Fibroblast of peridontal ligament (primary cell): ENCODE data around the gene RSAD2.

Experiments used
- DNase-seq: peaks from one replicate; pipeline ENCODE4 v3.0.0-alpha.2; 2010; ENCODE audit errors: extremely low read depth

RSAD2 gene

DNA sequence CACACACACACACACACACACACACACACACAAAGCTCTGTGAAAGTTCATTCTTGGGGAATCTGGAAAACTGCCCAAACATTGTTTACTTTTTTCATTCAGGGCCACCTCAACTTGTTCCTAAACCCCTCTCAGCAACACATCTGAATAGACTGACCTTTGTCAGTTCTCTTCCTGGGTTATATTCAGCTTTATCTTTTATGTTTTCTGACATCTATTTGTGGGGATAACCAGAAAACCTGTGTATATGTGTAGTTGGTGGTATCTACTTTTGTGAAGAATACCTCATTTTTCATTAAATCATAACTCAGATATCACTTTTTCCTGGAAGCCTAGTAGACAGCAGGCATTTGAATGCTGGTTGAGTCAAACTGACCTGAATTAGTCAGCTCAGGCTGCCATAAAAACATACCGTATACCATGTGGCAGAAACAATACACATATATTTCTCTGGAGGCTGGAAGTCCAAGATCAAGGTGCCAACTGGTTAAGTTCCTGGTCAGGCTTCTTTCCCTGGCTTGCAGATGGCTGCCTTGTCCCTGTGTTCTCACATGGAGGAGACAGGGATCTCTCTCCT, 28.7 kb downstream of the RSAD2 start:
- no peak for DNase-seq

- no peak for DNase-seq
Measured at GRCh38 chr2:6908291-6908690, 30.7 kb downstream of the RSAD2 start.

GRCh38 chr2:6909431-6910385, 32.1 kb downstream of the RSAD2 start:
- DNase-seq = no peak

DNA sequence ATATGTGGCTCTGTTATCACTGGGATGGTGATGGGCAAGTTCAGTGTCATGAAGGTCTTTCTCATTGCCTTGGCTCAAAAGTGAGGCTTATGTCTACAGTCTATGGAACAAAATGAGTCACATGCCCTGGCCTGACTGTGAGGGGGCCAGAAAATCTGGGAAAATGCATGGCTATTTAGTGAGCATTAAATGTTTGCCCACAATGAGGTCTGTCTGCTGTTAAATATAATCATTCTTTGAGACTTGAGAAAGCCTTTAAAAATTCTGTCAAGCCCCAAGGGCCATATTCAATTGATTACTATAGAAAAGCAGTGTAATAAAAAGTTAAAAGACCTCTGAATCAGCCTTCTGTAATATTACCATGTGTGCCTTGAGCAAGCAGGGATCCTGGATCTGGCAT, 34.1 kb downstream of the RSAD2 start:
- no peak for DNase-seq

GRCh38 chr2:6913415-6914157, 36.0 kb downstream of the RSAD2 start:
- no peak for DNase-seq

GRCh38 chr2:6914828-6915227, 37.3 kb downstream of the RSAD2 start:
- no peak for DNase-seq

- no peak for DNase-seq
Measured at GRCh38 chr2:6915399-6915798, 37.8 kb downstream of the RSAD2 start.

DNA sequence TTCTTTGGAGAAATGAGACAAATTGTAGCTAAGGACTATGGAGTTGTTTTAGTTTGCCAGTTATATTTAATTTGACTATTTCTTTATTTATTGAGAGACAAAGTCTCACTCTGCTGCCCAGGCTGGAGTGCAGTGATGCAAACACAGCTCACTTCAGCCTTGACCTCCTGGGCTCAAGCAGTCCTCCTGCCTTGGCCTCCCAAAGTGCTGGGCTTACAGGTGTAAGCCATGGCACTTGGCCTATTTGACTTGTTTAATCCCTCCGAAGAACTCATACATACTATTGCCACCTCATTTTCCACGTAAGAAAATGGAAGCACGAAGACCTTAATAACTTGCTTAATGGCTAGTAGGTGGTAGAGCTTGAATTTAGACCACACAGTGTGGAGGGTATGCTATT, 38.6 kb downstream of the RSAD2 start:
- no peak for DNase-seq

DNA sequence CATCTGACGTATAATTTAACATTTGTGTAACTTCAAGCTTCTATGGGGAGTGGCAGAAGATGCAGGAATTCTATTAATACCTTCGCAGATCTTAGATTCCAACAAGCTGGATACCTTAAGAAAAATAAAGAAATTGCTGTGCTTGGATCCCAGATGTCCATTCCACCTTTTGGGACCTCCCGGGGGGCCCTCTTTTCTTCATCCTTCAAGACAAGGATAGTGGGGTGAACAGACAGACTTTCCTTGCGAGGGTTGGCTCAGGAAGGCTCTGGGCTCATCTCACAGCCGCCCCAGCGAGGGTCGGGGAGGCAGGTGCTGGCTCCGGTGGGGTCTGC, 39.1 kb downstream of the RSAD2 start:
- DNase-seq = no peak

- peak; percentile 31 for DNase-seq
Measured at GRCh38 chr2:6917071-6917760, 39.6 kb downstream of the RSAD2 start, which contains the start of gene RNF144A. Gene RNF144A (plus strand): TSS chr2:6917412. CDS start chr2:6996927, 79,515 bp downstream.

DNA sequence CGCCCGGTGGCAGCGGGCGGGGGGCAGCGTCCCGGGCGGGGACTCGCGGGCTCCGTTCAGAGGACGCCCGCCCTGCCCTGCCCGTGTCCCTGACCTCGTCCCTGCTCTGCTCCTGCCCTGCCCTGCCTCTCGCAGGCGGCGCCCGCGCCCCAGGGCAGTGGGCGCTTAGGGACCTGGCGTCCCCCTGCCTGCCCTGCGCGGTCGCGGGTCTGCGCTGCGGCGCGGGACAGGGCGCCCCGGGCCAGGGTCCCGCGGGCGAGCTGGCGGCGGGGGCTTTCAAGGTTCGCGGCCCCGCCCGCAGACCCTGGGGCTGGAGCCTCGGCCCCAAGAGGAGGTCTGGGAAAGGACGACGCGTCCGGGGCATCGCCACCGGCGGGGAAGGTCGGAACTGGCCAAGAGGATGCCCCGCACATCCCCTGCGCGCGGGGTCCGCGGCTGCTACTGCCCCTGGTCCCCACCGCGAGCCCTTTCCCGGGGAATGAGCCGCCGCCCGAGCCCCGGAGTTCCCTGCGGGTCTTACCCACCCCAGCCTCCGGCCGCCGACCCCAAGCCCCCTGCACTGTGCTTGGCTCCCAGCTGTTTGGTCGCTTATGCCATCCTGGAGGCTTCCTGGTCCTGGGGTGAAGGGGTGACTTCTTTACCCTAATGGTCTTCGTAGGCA, 40.3 kb downstream of the RSAD2 start:
- no peak for DNase-seq

DNA sequence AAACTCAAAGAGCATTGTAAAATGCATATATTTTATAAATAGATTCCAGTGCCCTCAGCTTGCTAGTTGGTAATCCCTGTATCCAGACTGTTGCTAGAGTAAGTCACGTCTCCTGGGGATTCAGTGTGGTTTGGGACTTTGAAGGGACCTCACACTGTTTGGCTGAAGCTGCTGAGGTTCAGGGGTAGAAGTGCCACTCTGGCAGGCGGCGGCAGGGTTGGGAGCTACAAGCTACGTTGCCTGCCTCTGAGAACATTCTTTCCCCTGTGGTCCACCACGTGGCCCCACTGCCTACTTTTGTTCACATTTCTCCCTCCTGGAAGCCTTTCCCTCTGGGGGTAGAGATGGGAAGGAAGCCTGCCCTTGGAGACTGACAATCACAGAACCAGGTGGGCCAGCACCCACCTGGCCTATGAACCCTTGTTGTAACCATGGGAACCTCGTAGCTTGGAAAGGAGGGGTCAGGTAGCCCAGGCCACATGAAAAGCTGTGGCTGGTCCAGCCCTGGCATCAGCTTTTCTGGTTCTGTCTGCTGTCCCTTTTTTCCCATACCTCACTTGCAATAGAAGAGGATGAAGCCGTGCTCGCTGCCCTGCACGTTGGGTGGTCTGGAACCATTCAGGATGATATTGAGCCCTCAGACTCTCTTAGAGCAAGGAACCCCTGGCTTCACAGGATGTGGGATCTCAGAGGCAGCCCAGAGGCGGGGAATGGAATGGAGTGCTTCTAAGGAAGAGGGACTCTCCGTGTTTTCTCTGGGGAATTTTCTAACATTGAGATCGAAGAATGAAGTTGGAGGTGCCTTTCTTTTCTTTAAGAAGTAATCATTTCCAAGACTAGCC, 42.5 kb downstream of the RSAD2 start:
- no peak for DNase-seq

- DNase-seq = no peak
Measured at GRCh38 chr2:6920743-6921064, 43.1 kb downstream of the RSAD2 start.

DNA sequence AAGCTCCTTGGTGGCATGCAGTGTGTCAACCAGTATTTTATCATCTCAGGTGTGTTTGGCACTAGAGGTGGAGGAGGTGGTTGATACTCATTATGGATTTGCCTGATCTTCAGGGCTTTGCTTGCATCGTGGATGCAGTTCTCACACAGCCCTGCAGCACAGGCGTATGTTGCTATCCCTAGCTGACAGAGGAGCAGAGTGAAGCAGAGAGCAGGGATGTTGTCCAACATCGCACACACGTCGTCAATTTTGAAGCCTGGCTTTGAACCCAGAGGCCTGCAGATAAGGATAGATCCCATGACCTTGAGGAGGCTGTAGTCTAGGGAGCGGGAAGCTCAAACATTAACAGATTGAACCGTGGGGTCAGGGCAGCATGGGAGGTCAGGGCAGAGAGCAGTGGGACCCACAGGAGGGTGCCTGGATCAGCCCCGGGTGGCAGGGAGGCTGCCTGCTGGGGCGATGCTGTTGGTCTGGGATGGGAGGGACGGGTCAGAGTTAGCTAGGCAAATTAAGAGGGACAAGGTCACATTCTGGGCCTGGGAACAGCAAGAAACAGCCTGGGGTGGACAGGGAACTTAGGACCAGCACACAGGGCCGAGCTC, 43.8 kb downstream of the RSAD2 start:
- no peak for DNase-seq

DNA sequence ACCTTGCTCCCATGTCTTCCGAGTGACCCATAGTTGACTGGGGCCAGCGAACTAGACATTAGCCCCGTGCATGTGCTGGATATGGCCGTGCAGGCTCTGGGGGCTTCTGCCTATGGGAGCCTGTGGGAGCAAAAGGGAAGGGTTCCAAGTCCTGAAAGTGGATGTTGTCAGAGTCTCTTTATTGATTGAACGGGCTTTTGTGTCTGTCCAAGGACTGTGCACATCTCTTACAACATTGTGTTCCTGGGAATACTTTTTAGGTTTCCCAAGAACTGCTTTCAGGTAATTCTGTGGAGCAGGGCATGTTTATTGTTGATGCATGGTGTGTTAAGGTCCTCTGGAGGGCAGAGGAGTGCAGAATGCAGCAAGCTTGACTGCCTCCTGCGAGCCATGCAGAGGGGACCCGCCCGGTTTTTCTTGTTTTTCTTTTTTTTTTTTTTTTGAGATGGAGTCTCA, 44.7 kb downstream of the RSAD2 start:
- no peak for DNase-seq

DNA sequence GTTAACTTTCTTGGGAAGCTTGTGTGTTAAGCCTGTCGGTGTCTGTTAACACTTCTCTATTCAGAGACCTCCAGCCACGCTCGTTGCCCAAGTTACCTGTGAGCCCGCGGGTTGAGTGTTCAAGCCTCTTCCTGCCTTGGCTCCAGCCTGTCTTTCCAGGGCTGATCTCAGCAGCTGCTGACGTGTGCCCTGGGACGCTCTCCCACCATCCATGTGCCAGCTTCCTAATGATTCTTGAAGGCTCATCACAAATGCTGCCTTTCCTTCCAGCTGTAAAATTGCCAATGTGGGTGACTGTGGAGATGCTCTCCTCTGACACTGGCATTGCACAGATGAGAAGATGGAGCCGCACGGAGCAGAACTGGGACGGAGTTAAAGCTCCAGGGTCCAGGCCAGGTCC, 45.7 kb downstream of the RSAD2 start:
- DNase-seq = no peak

DNA sequence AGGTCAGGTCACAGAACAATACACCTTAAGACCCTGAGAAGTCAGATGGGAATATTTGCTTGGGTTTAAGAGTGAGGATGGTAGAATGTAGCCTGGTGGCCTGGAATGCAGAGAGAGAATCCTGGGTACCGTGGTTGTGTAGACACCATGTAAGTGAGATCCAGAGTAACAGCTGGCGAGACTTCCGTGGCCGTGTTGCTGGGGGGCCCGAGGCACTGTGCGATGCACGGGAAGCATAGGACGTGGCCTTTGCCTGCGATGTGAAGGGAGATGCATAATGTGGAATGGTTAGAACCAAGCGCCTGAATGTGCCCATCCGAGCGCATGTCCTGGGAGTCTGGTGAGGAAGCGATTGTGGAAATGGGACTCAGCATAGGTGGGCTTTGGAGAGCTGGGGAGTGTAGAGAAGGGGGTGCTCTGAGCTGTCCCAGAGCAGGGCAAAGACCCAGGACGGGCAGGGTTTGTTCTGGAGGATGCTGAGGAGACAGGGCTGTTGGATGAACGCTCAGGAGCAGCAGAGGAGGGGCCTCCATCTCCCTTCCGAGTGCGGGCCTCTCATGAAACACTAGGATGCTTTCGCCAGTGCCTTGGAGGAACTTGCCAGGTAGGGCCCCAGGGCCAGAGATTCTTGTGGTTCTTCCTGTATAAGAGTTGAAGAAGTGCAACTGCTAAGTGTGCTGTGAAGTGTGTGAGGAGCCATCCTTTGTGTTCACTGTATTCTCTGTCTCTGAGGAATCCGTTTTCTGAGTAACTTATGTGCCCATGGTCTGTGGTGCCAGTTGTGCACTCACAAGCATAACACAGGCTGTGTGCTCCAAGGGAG, 46.7 kb downstream of the RSAD2 start:
- DNase-seq = no peak

DNA sequence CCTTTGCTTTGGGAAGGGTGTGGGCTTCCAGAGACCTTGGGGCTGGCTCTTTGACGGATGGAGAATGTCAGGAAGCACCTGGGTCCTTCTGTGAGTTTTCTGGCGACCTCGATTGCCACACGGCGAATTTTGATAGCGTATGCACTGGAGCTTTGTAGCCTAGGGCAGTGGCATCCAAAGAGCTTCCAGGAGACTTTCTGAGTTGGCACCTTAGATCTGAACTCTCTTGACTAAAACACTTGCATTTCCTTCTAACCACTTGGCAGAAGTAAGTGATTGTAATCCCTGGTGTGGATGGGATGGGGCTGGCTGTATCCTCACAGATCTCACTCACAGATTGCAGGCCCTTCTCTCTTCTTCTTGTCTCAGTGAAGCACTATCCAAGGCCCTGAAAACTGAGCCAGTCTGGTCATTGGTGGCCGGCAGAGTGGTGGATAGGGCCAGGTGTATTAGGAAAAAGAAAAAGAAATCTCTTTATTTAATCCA, 47.4 kb downstream of the RSAD2 start:
- DNase-seq = no peak

DNA sequence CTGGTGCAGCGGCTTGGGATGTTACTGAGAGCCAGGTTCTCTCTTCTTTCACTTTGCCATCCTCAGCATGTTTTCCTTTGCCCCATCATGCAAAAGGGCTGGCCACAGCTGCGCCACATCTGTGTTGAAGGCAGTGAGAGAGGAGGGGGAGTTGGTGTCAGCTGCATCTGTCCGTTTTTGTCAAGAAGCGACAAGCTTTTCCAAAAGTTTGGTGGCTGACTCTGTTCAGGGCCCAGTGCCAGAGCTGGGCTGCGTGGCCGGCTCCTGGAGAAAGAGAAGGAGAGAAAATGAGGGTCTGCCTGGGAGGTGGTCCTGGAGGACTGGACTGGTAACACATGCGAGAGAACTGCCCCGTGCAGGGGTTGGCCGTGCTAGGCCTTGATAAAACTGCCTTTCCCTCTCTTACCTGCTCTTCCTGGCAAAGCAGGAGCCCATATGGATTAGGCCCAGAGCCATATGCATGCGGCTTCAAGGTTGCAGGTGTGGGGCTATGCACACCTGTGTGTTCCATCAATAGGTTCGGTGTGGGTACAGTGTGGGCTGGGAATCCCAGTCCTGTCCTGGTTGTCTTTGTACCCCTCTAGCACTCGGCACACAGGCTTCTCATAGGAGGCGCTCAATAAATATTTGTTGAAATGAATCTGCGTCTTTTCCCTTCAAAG, 48.6 kb downstream of the RSAD2 start:
- no peak for DNase-seq
